PFSK-1 (cell line): ENCODE data around the gene PSMD2.

Experiments
- FOXP2 ChIP-seq: optimal IDR thresholded peaks from 2 replicates; pipeline ENCODE3; 2011; ENCODE audit warnings: borderline replicate concordance, control low read depth, inconsistent platforms; ENCODE audit not compliant: insufficient read depth; ENCODE audit errors: extremely low read length, extremely low read depth
- POLR2AphosphoS5 ChIP-seq: IDR thresholded peaks from 2 replicates; pipeline ENCODE4 v1.6.1; 2012; ENCODE audit warnings: low read depth, mild to moderate bottlenecking, control low read depth, low read length, moderate library complexity
- SIN3A ChIP-seq: IDR thresholded peaks from 2 replicates; pipeline ENCODE4 v1.6.1; 2012; ENCODE audit warnings: mild to moderate bottlenecking, low read length, moderate library complexity, borderline replicate concordance; ENCODE audit not compliant: insufficient read depth
- TAF1 ChIP-seq: IDR thresholded peaks from 2 replicates; pipeline ENCODE4 v1.6.1; 2012; ENCODE audit warnings: low read length, control low read depth, borderline replicate concordance; ENCODE audit not compliant: insufficient read depth
- TF ChIP-seq, protein P1 (sequence below), 2 experiments: IDR thresholded peaks; 2 replicates each; pipeline versions ENCODE4 v1.6.1 to v1.8.0; 2011 to 2012; ENCODE audit warnings: low read depth in 2 of 2, low read length in 2 of 2, control low read depth in 1 of 2, inconsistent platforms in 1 of 2, mild to moderate bottlenecking in 1 of 2, moderate library complexity in 1 of 2; ENCODE audit not compliant: insufficient read depth in 1 of 2

- TF ChIP-seq TAF1 (no peak), POLR2AphosphoS5 (no peak), FOXP2 (no peak), SIN3A (no peak)
- TF ChIP-seq, protein P1, sequence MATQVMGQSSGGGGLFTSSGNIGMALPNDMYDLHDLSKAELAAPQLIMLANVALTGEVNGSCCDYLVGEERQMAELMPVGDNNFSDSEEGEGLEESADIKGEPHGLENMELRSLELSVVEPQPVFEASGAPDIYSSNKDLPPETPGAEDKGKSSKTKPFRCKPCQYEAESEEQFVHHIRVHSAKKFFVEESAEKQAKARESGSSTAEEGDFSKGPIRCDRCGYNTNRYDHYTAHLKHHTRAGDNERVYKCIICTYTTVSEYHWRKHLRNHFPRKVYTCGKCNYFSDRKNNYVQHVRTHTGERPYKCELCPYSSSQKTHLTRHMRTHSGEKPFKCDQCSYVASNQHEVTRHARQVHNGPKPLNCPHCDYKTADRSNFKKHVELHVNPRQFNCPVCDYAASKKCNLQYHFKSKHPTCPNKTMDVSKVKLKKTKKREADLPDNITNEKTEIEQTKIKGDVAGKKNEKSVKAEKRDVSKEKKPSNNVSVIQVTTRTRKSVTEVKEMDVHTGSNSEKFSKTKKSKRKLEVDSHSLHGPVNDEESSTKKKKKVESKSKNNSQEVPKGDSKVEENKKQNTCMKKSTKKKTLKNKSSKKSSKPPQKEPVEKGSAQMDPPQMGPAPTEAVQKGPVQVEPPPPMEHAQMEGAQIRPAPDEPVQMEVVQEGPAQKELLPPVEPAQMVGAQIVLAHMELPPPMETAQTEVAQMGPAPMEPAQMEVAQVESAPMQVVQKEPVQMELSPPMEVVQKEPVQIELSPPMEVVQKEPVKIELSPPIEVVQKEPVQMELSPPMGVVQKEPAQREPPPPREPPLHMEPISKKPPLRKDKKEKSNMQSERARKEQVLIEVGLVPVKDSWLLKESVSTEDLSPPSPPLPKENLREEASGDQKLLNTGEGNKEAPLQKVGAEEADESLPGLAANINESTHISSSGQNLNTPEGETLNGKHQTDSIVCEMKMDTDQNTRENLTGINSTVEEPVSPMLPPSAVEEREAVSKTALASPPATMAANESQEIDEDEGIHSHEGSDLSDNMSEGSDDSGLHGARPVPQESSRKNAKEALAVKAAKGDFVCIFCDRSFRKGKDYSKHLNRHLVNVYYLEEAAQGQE (IDR thresholded peaks at IDR 0.05; ENCODE audit: insufficient read depth in 1 of 2, low read depth in 2 of 2, low read length in 2 of 2), result no peak
Observed at GRCh38 chr3:184291738-184292445, 7.1 kb upstream of the PSMD2 start.
